H9 (cell line): ENCODE results near the gene DPP6. TPM values are rescaled to one million over a fixed set of nuclear protein-coding genes. Genes with fewer than 3 reads are reported as not detected.

ENCODE experiments used
- DNase-seq: peaks from one replicate; pipeline ENCODE4 v3.0.0-alpha.2; 2017
- H2AFZ ChIP-seq: one replicate; pipeline ENCODE4 v1.6.1; 2013; ENCODE audit warnings: mild to moderate bottlenecking, low read length, control low read depth, moderate library complexity
- H2AK5ac ChIP-seq: 2 replicates; pipeline ENCODE4 v1.6.1; 2013; ENCODE audit warnings: low read length, control low read depth, mixed read lengths; ENCODE audit not compliant: insufficient read length
- H2BK120ac ChIP-seq: one replicate; pipeline ENCODE4 v1.6.1; 2013; ENCODE audit warnings: low read depth, mild to moderate bottlenecking, low read length, control low read depth, inconsistent platforms; ENCODE audit not compliant: poor library complexity, severe bottlenecking
- H2BK12ac ChIP-seq: 2 replicates; pipeline ENCODE4 v1.6.1; 2013; ENCODE audit warnings: low read length, control low read depth, mixed read lengths, low read depth; ENCODE audit not compliant: insufficient read length
- H2BK15ac ChIP-seq: 2 replicates; pipeline ENCODE4 v1.6.1; 2013; ENCODE audit warnings: low read depth, low read length, control low read depth
- H2BK20ac ChIP-seq: one replicate; pipeline ENCODE4 v1.6.1; 2013; ENCODE audit warnings: low read depth, mild to moderate bottlenecking, low read length, control low read depth, inconsistent platforms; ENCODE audit not compliant: poor library complexity, severe bottlenecking
- H2BK5ac ChIP-seq: 2 replicates; pipeline ENCODE4 v1.6.1; 2013; ENCODE audit warnings: low read length, control low read depth, mixed read lengths; ENCODE audit not compliant: insufficient read length
- H3K14ac ChIP-seq: 2 replicates; pipeline ENCODE4 v1.6.1; 2013; ENCODE audit warnings: low read length, control low read depth; ENCODE audit not compliant: insufficient read depth
- H3K18ac ChIP-seq: 2 replicates; pipeline ENCODE4 v1.6.1; 2013; ENCODE audit warnings: low read depth, mild to moderate bottlenecking, mixed read lengths, low read length, control low read depth; ENCODE audit not compliant: insufficient read length
- H3K23ac ChIP-seq: 2 replicates; pipeline ENCODE4 v1.6.1; 2013; ENCODE audit warnings: low read length, control low read depth, mixed read lengths, low read depth; ENCODE audit not compliant: insufficient read length
- H3K23me2 ChIP-seq: 2 replicates; pipeline ENCODE4 v1.6.1; 2013; ENCODE audit warnings: low read depth, mild to moderate bottlenecking, mixed read lengths, low read length, control low read depth; ENCODE audit not compliant: insufficient read length, poor library complexity, severe bottlenecking
- H3K27ac ChIP-seq: 2 replicates; pipeline ENCODE4 v1.5.1; 2013; ENCODE audit warnings: low read length, control low read depth, mixed read lengths, low read depth; ENCODE audit not compliant: insufficient read length
- H3K27me3 ChIP-seq: 2 replicates; pipeline ENCODE4 v1.6.1; 2013; ENCODE audit warnings: low read length, control low read depth, inconsistent platforms; ENCODE audit not compliant: insufficient read depth
- H3K4ac ChIP-seq: 2 replicates; pipeline ENCODE4 v1.6.1; 2013; ENCODE audit warnings: low read depth, mild to moderate bottlenecking, control low read depth, inconsistent platforms, low read length, moderate library complexity
- H3K4me1 ChIP-seq: 2 replicates; pipeline ENCODE4 v1.6.1; 2013; ENCODE audit warnings: low read length, control low read depth, inconsistent platforms; ENCODE audit not compliant: insufficient read depth
- H3K4me2 ChIP-seq: 2 replicates; pipeline ENCODE4 v1.6.1; 2013; ENCODE audit warnings: low read length, control low read depth, mixed read lengths; ENCODE audit not compliant: insufficient read length, insufficient read depth
- H3K56ac ChIP-seq: 2 replicates; pipeline ENCODE4 v1.6.1; 2013; ENCODE audit warnings: low read depth, mild to moderate bottlenecking, mixed read lengths, low read length, control low read depth; ENCODE audit not compliant: insufficient read length
- H3K79me1 ChIP-seq: 2 replicates; pipeline ENCODE4 v1.6.1; 2013; ENCODE audit warnings: low read depth, mild to moderate bottlenecking, moderate library complexity, low read length, control low read depth, inconsistent platforms; ENCODE audit not compliant: insufficient read depth, poor library complexity, severe bottlenecking
- H3K79me2 ChIP-seq: 2 replicates; pipeline ENCODE4 v1.6.1; 2013; ENCODE audit warnings: low read length, control low read depth, inconsistent platforms; ENCODE audit not compliant: insufficient read depth
- H3K9ac ChIP-seq: 2 replicates; pipeline ENCODE4 v1.6.1; 2013; ENCODE audit warnings: low read length, control low read depth, mixed read lengths; ENCODE audit not compliant: insufficient read length; ENCODE audit errors: extremely low read depth
- H3K9me3 ChIP-seq: one replicate; pipeline ENCODE4 v1.6.1; 2013; ENCODE audit warnings: low read depth, low read length, inconsistent platforms; ENCODE audit not compliant: control insufficient read depth
- H3T11ph ChIP-seq: one replicate; pipeline ENCODE4 v1.6.1; 2013; ENCODE audit warnings: mild to moderate bottlenecking, low read length, control low read depth, inconsistent platforms
- H4K20me1 ChIP-seq: one replicate; pipeline ENCODE4 v1.6.1; 2013; ENCODE audit not compliant: control insufficient read depth, insufficient read length, insufficient read depth
- H4K5ac ChIP-seq: 2 replicates; pipeline ENCODE4 v1.6.1; 2013; ENCODE audit warnings: low read depth, mild to moderate bottlenecking, mixed read lengths, low read length, control low read depth; ENCODE audit not compliant: insufficient read length
- H4K8ac ChIP-seq: replicated peaks from 2 replicates; pipeline ENCODE4 v1.6.1; 2013; ENCODE audit warnings: low read length, control low read depth, mixed read lengths, low read depth; ENCODE audit not compliant: insufficient read length
- H4K91ac ChIP-seq: 2 replicates; pipeline ENCODE4 v1.6.1; 2013; ENCODE audit warnings: low read depth, mild to moderate bottlenecking, moderate library complexity, mixed read lengths, low read length, control low read depth; ENCODE audit not compliant: insufficient read length
- H3K27ac Mint-ChIP-seq, 3 experiments: 2 replicates in 2 of 3; 3 replicates in 1 of 3; pipeline ENCODE4 v1.8.0; 2020 to 2021; ENCODE audit warnings: mixed read lengths in 3 of 3, mild to moderate bottlenecking in 1 of 3, moderate library complexity in 1 of 3
- H3K27me3 Mint-ChIP-seq: 2 replicates; pipeline ENCODE4 v1.8.0; 2021; ENCODE audit warnings: low read depth, mild to moderate bottlenecking, moderate library complexity, mixed read lengths
- H3K36me3 Mint-ChIP-seq, 3 experiments: 2 replicates in 2 of 3; 3 replicates in 1 of 3; pipeline ENCODE4 v1.8.0; 2020 to 2021; ENCODE audit warnings: low read depth in 3 of 3, mixed read lengths in 3 of 3; ENCODE audit not compliant: insufficient read depth in 1 of 3
- H3K4me1 Mint-ChIP-seq, 2 experiments: 2 replicates each; pipeline ENCODE4 v1.8.0; 2020; ENCODE audit warnings: mixed read lengths in 2 of 2
- H3K4me3 Mint-ChIP-seq, 2 experiments: 2 replicates in 1 of 2; 3 replicates in 1 of 2; pipeline ENCODE4 v1.8.0; 2020 to 2021; ENCODE audit warnings: mild to moderate bottlenecking in 2 of 2, mixed read lengths in 2 of 2, moderate library complexity in 1 of 2
- H3K9me3 Mint-ChIP-seq, 2 experiments: 2 replicates in 1 of 2; 3 replicates in 1 of 2; pipeline ENCODE4 v1.8.0; 2020; ENCODE audit warnings: mild to moderate bottlenecking in 2 of 2, mixed read lengths in 2 of 2, moderate library complexity in 1 of 2
- WGBS: extraction: QIAGEN DNeasy Blood & Tissue Kit; methylation state at CpG from one replicate; pipeline ENCODE4 v1.1.7; 2013; ENCODE audit warnings: missing lambda C conversion rate, low lambda C conversion rate, mixed read lengths; ENCODE audit not compliant: insufficient read length; ENCODE audit errors: extremely low coverage; 5-methylcytosine and 5-hydroxymethylcytosine counted together
- total RNA-seq: library from RNA; stranded (reverse); gene quantifications from 2 replicates; pipeline ENCODE4 v1.2.1, GENCODE V29; 2021
- TF ChIP-seq, protein P1 (sequence below): fragments of 200-600 bp; sonication (generic); conservative IDR thresholded peaks from 3 replicates; pipeline ENCODE4 v1.8.0; 2021; ENCODE audit warnings: antibody characterized with exemption, mild to moderate bottlenecking

The DPP6 gene
- total RNA-seq, 1 experiment from 2014 or later = 4.5 TPM

DNA sequence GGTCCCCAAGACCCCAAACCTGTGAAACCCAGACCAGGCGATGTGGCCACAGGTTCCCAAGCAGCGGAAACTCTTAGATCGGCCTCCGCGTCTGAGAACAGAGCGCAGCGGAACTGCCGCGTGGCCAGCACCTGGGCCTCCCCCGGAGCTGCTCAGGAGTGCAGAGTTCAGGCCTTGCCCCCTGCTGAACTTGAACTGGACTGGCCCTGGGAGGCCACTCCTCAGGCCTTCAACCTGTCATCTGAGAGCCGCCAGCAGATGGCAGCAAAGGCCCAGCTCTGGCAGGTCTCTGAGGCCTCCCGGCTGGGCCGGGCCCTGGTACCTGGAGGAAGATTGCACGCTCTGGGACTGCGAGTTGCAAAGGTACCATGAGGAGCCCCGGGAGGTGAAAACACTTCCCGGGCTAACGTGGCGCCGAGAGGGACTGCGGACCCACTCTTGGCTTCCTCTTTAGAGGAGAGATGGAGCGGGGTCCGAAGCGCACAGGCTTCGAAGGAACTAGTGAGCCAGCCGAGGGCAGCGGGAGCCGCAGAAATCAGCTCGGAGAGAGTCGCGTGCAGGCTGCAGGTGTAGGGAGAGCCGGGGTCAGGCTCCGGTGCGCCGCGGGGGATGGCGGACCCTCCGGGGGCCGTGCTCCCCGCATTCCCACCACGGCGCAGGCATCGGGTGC, 861.6 kb downstream of the DPP6 start:
- H3K4me1 Mint-ChIP-seq = peaks cover 5 to 7% of the 10 kb centered on the region in 2 experiments
- Histone ChIP-seq H3K4me2 (peak overlapping the region; percentile 4), H3K9ac (no peak overlapping the region)

More for the DNA sequence above, 861.6 kb downstream of the DPP6 start:
- no peaks in the 10 kb centered on the region for H3K27me3 ChIP-seq
- no peak overlapping the region for H3K27ac Mint-ChIP-seq
- H3K27me3 Mint-ChIP-seq = peaks cover 30% of the 10 kb centered on the region
- no peaks in the 10 kb centered on the region for H3K79me1 ChIP-seq
- H3K4me3 Mint-ChIP-seq = peak overlapping the region in 1 of 2 experiments; percentile 50; a peak in 3 of 5 replicates
- no peak overlapping the region for H2BK12ac ChIP-seq
- no peak overlapping the region for H4K91ac ChIP-seq
- no peak overlapping the region for H4K8ac ChIP-seq
- H2BK120ac ChIP-seq = no peak overlapping the region
- peaks cover 0 to 8% (median 5%) of the 10 kb centered on the region in 3 experiments; a peak in 6 of 7 replicates for H3K36me3 Mint-ChIP-seq
- 0 out of 2 replicates have a peak overlapping the region, but pooled peaks have one; percentile 28 for H3K14ac ChIP-seq
- TF ChIP-seq, protein P1, sequence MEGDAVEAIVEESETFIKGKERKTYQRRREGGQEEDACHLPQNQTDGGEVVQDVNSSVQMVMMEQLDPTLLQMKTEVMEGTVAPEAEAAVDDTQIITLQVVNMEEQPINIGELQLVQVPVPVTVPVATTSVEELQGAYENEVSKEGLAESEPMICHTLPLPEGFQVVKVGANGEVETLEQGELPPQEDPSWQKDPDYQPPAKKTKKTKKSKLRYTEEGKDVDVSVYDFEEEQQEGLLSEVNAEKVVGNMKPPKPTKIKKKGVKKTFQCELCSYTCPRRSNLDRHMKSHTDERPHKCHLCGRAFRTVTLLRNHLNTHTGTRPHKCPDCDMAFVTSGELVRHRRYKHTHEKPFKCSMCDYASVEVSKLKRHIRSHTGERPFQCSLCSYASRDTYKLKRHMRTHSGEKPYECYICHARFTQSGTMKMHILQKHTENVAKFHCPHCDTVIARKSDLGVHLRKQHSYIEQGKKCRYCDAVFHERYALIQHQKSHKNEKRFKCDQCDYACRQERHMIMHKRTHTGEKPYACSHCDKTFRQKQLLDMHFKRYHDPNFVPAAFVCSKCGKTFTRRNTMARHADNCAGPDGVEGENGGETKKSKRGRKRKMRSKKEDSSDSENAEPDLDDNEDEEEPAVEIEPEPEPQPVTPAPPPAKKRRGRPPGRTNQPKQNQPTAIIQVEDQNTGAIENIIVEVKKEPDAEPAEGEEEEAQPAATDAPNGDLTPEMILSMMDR = peak; percentile 96
- no peak overlapping the region for H2BK5ac ChIP-seq
- H3K23ac ChIP-seq = no peak overlapping the region
- H4K5ac ChIP-seq = no peak overlapping the region
- H2BK20ac ChIP-seq = no peak overlapping the region
- WGBS = no CpG with 5 or more reads among the region's 43 CpGs
- H3K9me3 ChIP-seq = no peaks in the 10 kb centered on the region
- H3K27ac ChIP-seq = no peak overlapping the region
- H2BK15ac ChIP-seq = no peak overlapping the region; the same call in 1 of the 2 replicates
- no peak overlapping the region for H3T11ph ChIP-seq
- peaks cover 3% of the 10 kb centered on the region for H3K23me2 ChIP-seq
- no peak overlapping the region for H3K4ac ChIP-seq
- no peak overlapping the region for H2AFZ ChIP-seq
- H3K4me1 ChIP-seq = no peaks in the 10 kb centered on the region
- H3K56ac ChIP-seq = no peak overlapping the region
- no peaks in the 10 kb centered on the region for H3K79me2 ChIP-seq
- DNase-seq = peak; percentile 93
- H3K9me3 Mint-ChIP-seq = peaks cover 11 to 14% of the 10 kb centered on the region in 2 experiments
- H3K18ac ChIP-seq = no peak overlapping the region
- no peak overlapping the region for H2AK5ac ChIP-seq
- H4K20me1 ChIP-seq = no peaks in the 10 kb centered on the region
